ENCODE measurements around the gene ICAM1. TPM values are rescaled to one million over a fixed set of nuclear protein-coding genes. Genes with fewer than 3 reads are reported as not detected.
"Not testable (repeated sequence)": the region's sequence is repeated elsewhere in the genome, so short reads cannot be mapped to it uniquely, and the experiment has no call there.

The ICAM1 gene
- total and polyA plus RNA-seq, 2 of the 13 experiments (the other 11 are each of a cell fraction or from before 2014, with no cell fraction given) = 37.9 to 98.4 TPM

- H3K27me3 ChIP-seq (ENCODE audit: control insufficient read depth in 1 of 2, insufficient read depth in 2 of 2, low read length in 2 of 2); ATAC-seq; H3K27ac ChIP-seq (ENCODE audit: extremely low read length, insufficient read depth, low read length); CTCF ChIA-PET (ENCODE audit: low intra/inter-chr PET ratio, low total read pairs); BruUV-seq (replicated peaks); H3K4me3 ChIP-seq (replicated peaks in 1 of 3; ENCODE audit: insufficient read depth in 1 of 3, low read depth in 2 of 3, low read length in 3 of 3); H3K36me3 ChIP-seq (replicated peaks in 1 of 2; ENCODE audit: control insufficient read depth in 1 of 2, insufficient read depth in 2 of 2, low read length in 2 of 2); H4K20me1 ChIP-seq (ENCODE audit: insufficient read depth, low read length); H3K9ac ChIP-seq (ENCODE audit: insufficient read depth, low read depth, low read length); FAIRE-seq; H3K9me3 ChIP-seq (ENCODE audit: low read length); H3K79me2 ChIP-seq (ENCODE audit: insufficient read depth, low read length); H2AFZ ChIP-seq (ENCODE audit: low read length); DNase-seq (ENCODE audit: low spot score): not testable (repeated sequence)
- intact Hi-C loops (cut with micrococcal nuclease; ENCODE audit: unreplicated experiment) = loop anchor here (5.0 kb wide), 1 partner anchor 43 kb away; the partner anchor contains the start of gene DNMT1
- WGBS (ENCODE audit: low lambda C conversion rate) = 89% methylated on average over 7 of the region's 7 CpGs
- Histone ChIP-seq H3K4me2 (ENCODE audit: low read depth, low read length) (0 out of 2 replicates have a peak overlapping the region, but pooled peaks have one; percentile 23), H3K4me1 (ENCODE audit: insufficient read depth, low read length) (peaks cover 64% of the 10 kb centered on the region)
- POLR2A ChIA-PET = interaction anchor here (0.6 to 0.9 kb wide), 2 partner anchors 15 to 134 kb away, joined by 3 to 7 read pairs; no protein-coding TSS in a partner anchor
- in situ Hi-C loops (cut with HindIII; ENCODE audit: extremely low pct_ligation_motif_present, low pct_unique_long_range_greater_than_20kb) = loop anchor here (10.0 kb wide), 1 partner anchor 301 kb away; the partner anchor contains the start of gene OLFM2
Measured at GRCh38 chr19:10235409-10235808, 35.5 kb upstream of the ICAM1 start.

- BruUV-seq (replicated peaks) = no TSS peak
- 55% methylated on average over 6 of the region's 6 CpGs for WGBS (ENCODE audit: low lambda C conversion rate)
- in situ Hi-C loops (cut with HindIII; ENCODE audit: extremely low pct_ligation_motif_present, low pct_unique_long_range_greater_than_20kb) (loop anchor here (10.0 kb wide), 1 partner anchor 303 kb away; the partner anchor contains the start of gene OLFM2), intact Hi-C loops (cut with micrococcal nuclease; ENCODE audit: unreplicated experiment) (loop anchor here (5.0 kb wide), 1 partner anchor 45 kb away; the partner anchor contains the start of gene DNMT1)
- Histone ChIP-seq H4K20me1 (ENCODE audit: insufficient read depth, low read length) (no peaks in the 10 kb centered on the region), H3K4me3 (replicated peaks in 1 of 3; ENCODE audit: insufficient read depth in 1 of 3, low read depth in 2 of 3, low read length in 3 of 3) (no peak overlapping the region), H3K79me2 (ENCODE audit: insufficient read depth, low read length) (no peaks in the 10 kb centered on the region), H3K9ac (ENCODE audit: insufficient read depth, low read depth, low read length) (no peak overlapping the region), H3K4me1 (ENCODE audit: insufficient read depth, low read length) (peaks cover 60% of the 10 kb centered on the region), H3K27ac (ENCODE audit: extremely low read length, insufficient read depth, low read length) (no peak overlapping the region), H3K9me3 (ENCODE audit: low read length) (no peaks in the 10 kb centered on the region), H3K36me3 (replicated peaks in 1 of 2; ENCODE audit: control insufficient read depth in 1 of 2, insufficient read depth in 2 of 2, low read length in 2 of 2) (no peaks in the 10 kb centered on the region), H2AFZ (ENCODE audit: low read length) (no peak overlapping the region), H3K4me2 (ENCODE audit: low read depth, low read length) (0 out of 2 replicates have a peak overlapping the region, but pooled peaks have one; percentile 3), H3K27me3 (ENCODE audit: control insufficient read depth in 1 of 2, insufficient read depth in 2 of 2, low read length in 2 of 2) (no peaks in the 10 kb centered on the region; a peak in 1 of 5 replicates)
- ChIA-PET CTCF (ENCODE audit: low intra/inter-chr PET ratio, low total read pairs) (interaction anchor here (0.8 kb wide), 1 partner anchor 13 kb away, joined by 3 read pairs; no protein-coding TSS in a partner anchor), POLR2A (interaction anchor here (1.1 kb wide), 1 partner anchor 14 kb away, joined by 5 read pairs; the partner anchor contains the start of gene MRPL4)
- no peak for DNase-seq (ENCODE audit: low spot score)
- FAIRE-seq = no peak
- TF ChIP-seq PITX1 (CRISPR knock-in tag; IDR thresholded peaks at IDR 0.05) = peak; percentile 0; the same call in 1 of the 2 replicates
- TF ChIP-seq ZNF331 (CRISPR knock-in tag; IDR thresholded peaks at IDR 0.05) = no peak
- no peak for TF ChIP-seq SCMH1 (CRISPR knock-in tag; IDR thresholded peaks at IDR 0.05; ENCODE audit: borderline replicate concordance)
- ATAC-seq = peak; percentile 40
Measured at GRCh38 chr19:10237702-10238101, 33.2 kb upstream of the ICAM1 start.

Data from HepG2 (cell line).